Measurements from ENCODE around the gene RABGAP1L.
"Not testable (repeated sequence)": the region's sequence is repeated elsewhere in the genome, so short reads cannot be mapped to it uniquely, and the experiment has no call there.

The RABGAP1L gene

GRCh38 chr1:174314433-174314832, 155.1 kb downstream of the RABGAP1L start:
- H3K27ac Mint-ChIP-seq, result no peak overlapping the region
- H3K4me3 Mint-ChIP-seq, result no peak overlapping the region
- no peak for TF ChIP-seq CTCF (IDR thresholded peaks at IDR 0.05)
- no peak for DNase-seq
- H3K4me1 Mint-ChIP-seq, result no peaks in the 10 kb centered on the region
- H3K36me3 Mint-ChIP-seq (ENCODE audit: low read depth), result peaks cover 31% of the 10 kb centered on the region
- H3K27me3 Mint-ChIP-seq (ENCODE audit: low read depth, poor library complexity), result no peaks in the 10 kb centered on the region
- H3K9me3 Mint-ChIP-seq, result peaks cover 58% of the 10 kb centered on the region

GRCh38 chr1:174315239-174315638, 155.9 kb downstream of the RABGAP1L start:
- H3K9me3 Mint-ChIP-seq, result peaks cover 66% of the 10 kb centered on the region
- DNase-seq, result no peak
- no peak overlapping the region for H3K27ac Mint-ChIP-seq
- H3K4me3 Mint-ChIP-seq, result no peak overlapping the region
- H3K36me3 Mint-ChIP-seq (ENCODE audit: low read depth), result peaks cover 39% of the 10 kb centered on the region
- H3K27me3 Mint-ChIP-seq (ENCODE audit: low read depth, poor library complexity), result no peaks in the 10 kb centered on the region
- no peaks in the 10 kb centered on the region for H3K4me1 Mint-ChIP-seq
- no peak for TF ChIP-seq CTCF (IDR thresholded peaks at IDR 0.05)

GRCh38 chr1:174320897-174321296, 161.6 kb downstream of the RABGAP1L start:
- not testable (repeated sequence) for DNase-seq
- H3K9me3 Mint-ChIP-seq, result peaks cover 70% of the 10 kb centered on the region

GRCh38 chr1:174322202-174322862, 163.0 kb downstream of the RABGAP1L start:
- H3K4me3 Mint-ChIP-seq, result no peak overlapping the region
- no peaks in the 10 kb centered on the region for H3K4me1 Mint-ChIP-seq
- no peak for DNase-seq
- peaks cover 74% of the 10 kb centered on the region for H3K9me3 Mint-ChIP-seq
- no peak overlapping the region for H3K27ac Mint-ChIP-seq
- H3K36me3 Mint-ChIP-seq (ENCODE audit: low read depth), result peaks cover 57% of the 10 kb centered on the region
- TF ChIP-seq CTCF (IDR thresholded peaks at IDR 0.05), result no peak
- no peaks in the 10 kb centered on the region for H3K27me3 Mint-ChIP-seq (ENCODE audit: low read depth, poor library complexity)

More at GRCh38 chr1:174320897-174321296, 161.6 kb downstream of the RABGAP1L start:
- H3K4me3 Mint-ChIP-seq; H3K4me1 Mint-ChIP-seq; H3K27me3 Mint-ChIP-seq (ENCODE audit: low read depth, poor library complexity); H3K27ac Mint-ChIP-seq: not testable (repeated sequence)
- peaks cover 49% of the 10 kb centered on the region for H3K36me3 Mint-ChIP-seq (ENCODE audit: low read depth)

- no peak for TF ChIP-seq CTCF (IDR thresholded peaks at IDR 0.05)
- no peak overlapping the region for H3K27ac Mint-ChIP-seq
- H3K27me3 Mint-ChIP-seq (ENCODE audit: low read depth, poor library complexity), result no peaks in the 10 kb centered on the region
- H3K4me3 Mint-ChIP-seq, result no peak overlapping the region
- peaks cover 54% of the 10 kb centered on the region for H3K36me3 Mint-ChIP-seq (ENCODE audit: low read depth)
- no peak for DNase-seq
- H3K4me1 Mint-ChIP-seq, result no peaks in the 10 kb centered on the region
- peaks cover 73% of the 10 kb centered on the region for H3K9me3 Mint-ChIP-seq
Measured at GRCh38 chr1:174324493-174324892, 165.2 kb downstream of the RABGAP1L start.

GRCh38 chr1:174324939-174325338, 165.6 kb downstream of the RABGAP1L start:
- Mint-ChIP-seq H3K36me3 (ENCODE audit: low read depth) (peaks cover 50% of the 10 kb centered on the region), H3K9me3 (peaks cover 69% of the 10 kb centered on the region), H3K4me3 (no peak overlapping the region), H3K27me3 (ENCODE audit: low read depth, poor library complexity) (no peaks in the 10 kb centered on the region), H3K27ac (no peak overlapping the region), H3K4me1 (no peaks in the 10 kb centered on the region)
- no peak for DNase-seq
- no peak for TF ChIP-seq CTCF (IDR thresholded peaks at IDR 0.05)
